ENCODE data around the gene LRRC23.

DNA sequence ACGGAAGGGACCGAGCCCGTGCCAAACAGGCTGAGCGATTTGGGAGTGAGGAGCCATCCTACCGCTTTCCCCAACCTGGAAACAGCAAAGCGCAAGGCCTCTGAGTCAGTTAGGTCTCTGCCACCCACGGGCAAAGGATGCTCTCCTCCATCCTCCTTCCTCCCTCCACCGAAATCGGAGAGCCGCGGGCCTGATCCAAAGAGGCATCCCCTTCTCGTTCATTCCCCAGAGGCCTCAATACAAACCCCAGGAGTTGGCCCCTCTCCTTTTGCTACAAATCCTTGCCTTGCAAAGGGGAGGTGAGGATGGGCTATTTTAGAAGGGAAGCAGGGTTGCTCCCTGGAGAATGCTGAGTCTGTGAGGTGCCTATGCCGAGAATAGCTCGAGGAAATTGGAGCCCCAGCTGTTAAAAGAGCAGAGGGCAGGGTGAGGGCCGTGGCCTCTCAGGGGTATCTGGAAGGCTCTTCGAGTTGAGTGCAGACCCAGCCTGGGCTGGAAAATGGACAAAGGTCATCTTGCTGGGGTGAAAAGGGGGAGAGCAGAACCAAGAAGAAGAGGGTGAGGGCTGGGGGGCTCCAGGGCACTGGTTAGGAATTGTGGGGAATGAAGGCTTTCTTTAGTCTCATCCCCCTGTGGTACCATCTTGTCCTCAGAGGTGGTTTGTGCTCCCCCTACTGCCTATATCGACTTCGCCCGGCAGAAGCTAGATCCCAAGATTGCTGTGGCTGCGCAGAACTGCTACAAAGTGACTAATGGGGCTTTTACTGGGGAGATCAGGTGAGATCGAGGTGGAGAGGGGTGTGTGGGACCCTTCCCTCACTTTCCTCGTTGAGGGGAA is 36.2 kb upstream of the LRRC23 start:
- TF ChIP-seq EGR1 (IDR thresholded peaks at IDR 0.05): no peak
- no peak for TF ChIP-seq CREB1 (IDR thresholded peaks at IDR 0.05; ENCODE audit: low read depth)
- TF ChIP-seq, protein P1, sequence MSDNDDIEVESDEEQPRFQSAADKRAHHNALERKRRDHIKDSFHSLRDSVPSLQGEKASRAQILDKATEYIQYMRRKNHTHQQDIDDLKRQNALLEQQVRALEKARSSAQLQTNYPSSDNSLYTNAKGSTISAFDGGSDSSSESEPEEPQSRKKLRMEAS (IDR thresholded peaks at IDR 0.05): no peak
- TF ChIP-seq TCF12 (IDR thresholded peaks at IDR 0.05; ENCODE audit: low read depth): no peak
- no peak for TF ChIP-seq NFIC (IDR thresholded peaks at IDR 0.05)
- no peak for TF ChIP-seq EP300 (IDR thresholded peaks at IDR 0.05; ENCODE audit: borderline replicate concordance)
- TF ChIP-seq FOXM1 (IDR thresholded peaks at IDR 0.05; ENCODE audit: borderline replicate concordance, low read depth): no peak
- no peak for TF ChIP-seq TAF1 (IDR thresholded peaks at IDR 0.05; ENCODE audit: low read depth)
- 0 out of 2 replicates have a peak, but pooled peaks have one; percentile 14 for TF ChIP-seq ZBTB7A (IDR thresholded peaks at IDR 0.05; ENCODE audit: low read depth)
- TF ChIP-seq, protein P2, sequence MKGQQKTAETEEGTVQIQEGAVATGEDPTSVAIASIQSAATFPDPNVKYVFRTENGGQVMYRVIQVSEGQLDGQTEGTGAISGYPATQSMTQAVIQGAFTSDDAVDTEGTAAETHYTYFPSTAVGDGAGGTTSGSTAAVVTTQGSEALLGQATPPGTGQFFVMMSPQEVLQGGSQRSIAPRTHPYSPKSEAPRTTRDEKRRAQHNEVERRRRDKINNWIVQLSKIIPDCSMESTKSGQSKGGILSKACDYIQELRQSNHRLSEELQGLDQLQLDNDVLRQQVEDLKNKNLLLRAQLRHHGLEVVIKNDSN (IDR thresholded peaks at IDR 0.05): no peak
- no peak for TF ChIP-seq YY1 (IDR thresholded peaks at IDR 0.05; ENCODE audit: low read depth)
- no peak for TF ChIP-seq RAD21 (IDR thresholded peaks at IDR 0.05; ENCODE audit: low read depth)
- TF ChIP-seq, protein P3, sequence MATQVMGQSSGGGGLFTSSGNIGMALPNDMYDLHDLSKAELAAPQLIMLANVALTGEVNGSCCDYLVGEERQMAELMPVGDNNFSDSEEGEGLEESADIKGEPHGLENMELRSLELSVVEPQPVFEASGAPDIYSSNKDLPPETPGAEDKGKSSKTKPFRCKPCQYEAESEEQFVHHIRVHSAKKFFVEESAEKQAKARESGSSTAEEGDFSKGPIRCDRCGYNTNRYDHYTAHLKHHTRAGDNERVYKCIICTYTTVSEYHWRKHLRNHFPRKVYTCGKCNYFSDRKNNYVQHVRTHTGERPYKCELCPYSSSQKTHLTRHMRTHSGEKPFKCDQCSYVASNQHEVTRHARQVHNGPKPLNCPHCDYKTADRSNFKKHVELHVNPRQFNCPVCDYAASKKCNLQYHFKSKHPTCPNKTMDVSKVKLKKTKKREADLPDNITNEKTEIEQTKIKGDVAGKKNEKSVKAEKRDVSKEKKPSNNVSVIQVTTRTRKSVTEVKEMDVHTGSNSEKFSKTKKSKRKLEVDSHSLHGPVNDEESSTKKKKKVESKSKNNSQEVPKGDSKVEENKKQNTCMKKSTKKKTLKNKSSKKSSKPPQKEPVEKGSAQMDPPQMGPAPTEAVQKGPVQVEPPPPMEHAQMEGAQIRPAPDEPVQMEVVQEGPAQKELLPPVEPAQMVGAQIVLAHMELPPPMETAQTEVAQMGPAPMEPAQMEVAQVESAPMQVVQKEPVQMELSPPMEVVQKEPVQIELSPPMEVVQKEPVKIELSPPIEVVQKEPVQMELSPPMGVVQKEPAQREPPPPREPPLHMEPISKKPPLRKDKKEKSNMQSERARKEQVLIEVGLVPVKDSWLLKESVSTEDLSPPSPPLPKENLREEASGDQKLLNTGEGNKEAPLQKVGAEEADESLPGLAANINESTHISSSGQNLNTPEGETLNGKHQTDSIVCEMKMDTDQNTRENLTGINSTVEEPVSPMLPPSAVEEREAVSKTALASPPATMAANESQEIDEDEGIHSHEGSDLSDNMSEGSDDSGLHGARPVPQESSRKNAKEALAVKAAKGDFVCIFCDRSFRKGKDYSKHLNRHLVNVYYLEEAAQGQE (IDR thresholded peaks at IDR 0.05; ENCODE audit: low read depth): no peak
